ENCODE results near the gene ISL2.

- TF ChIP-seq CTCF (IDR thresholded peaks at IDR 0.05) (no peak), ZFX (IDR thresholded peaks at IDR 0.05; ENCODE audit: borderline replicate concordance) (no peak)
Measured at GRCh38 chr15:76328106-76328696, 8.4 kb upstream of the ISL2 start.
